ENCODE results near the gene IL15RA.

The IL15RA gene

DNA sequence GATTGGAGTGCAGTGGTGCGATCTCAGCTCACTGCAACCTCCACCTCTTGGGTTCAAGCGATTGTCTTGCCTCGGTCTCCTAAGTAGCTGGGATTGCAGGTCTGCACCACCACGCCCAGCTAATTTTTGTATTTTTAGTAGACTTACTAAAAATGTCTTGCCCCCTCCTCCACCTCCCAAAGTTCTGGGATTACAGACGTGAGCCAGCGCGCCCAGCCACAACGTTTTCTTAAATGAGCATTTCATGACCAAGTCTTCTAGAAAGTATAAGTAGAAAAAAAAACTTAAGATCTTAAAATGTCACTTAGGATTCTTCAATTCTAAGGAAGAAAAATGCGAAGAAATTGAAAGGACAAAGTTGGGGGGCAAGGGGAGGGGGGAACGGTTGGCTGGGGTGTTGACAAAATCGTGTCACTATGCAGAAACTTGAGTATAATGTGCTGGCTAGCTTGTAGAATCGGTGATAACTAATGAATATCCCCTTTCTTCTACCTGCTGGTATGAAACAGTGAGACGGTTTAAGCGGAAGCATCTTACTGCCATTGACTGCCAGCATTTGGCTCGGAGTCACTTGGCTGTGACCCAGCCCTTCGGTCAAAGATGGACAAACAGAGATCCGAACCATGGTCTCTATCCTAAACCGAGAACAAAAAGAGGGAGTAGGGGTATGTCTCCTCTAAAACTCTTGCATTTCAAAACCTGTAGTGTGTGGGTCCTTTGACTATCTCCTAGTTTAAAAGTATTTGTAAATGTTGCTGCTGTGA is 74.7 kb downstream of the IL15RA start:
- Histone ChIP-seq H4K20me1 (ENCODE audit: insufficient read depth, low read length) (peaks cover 8% of the 10 kb centered on the region; the same call in 1 of the 2 replicates), H2AFZ (ENCODE audit: low read depth, low read length) (no peak overlapping the region), H3K4me1 (ENCODE audit: insufficient read depth, low read length) (no peaks in the 10 kb centered on the region), H3K79me2 (ENCODE audit: insufficient read depth, low read length) (peaks cover 50% of the 10 kb centered on the region), H3K36me3 (ENCODE audit: insufficient read depth, low read length) (peaks cover 18% of the 10 kb centered on the region), H3K4me2 (ENCODE audit: insufficient read depth, low read length) (no peak overlapping the region), H3K27ac (ENCODE audit: low read length) (no peak overlapping the region), H3K4me3 (ENCODE audit: low read depth in 1 of 2, low read length in 2 of 2) (no peak overlapping the region), H3K9ac (ENCODE audit: low read depth, low read length) (no peak overlapping the region), H3K27me3 (ENCODE audit: insufficient read depth, low read length, poor library complexity) (no peaks in the 10 kb centered on the region), H3K9me3 (ENCODE audit: insufficient read depth, low read length, severe bottlenecking) (peaks cover 3% of the 10 kb centered on the region)
- ATAC-seq (ENCODE audit: insufficient read depth, low read depth) (no peak), DNase-seq (no peak)
- TF ChIP-seq, protein P1, sequence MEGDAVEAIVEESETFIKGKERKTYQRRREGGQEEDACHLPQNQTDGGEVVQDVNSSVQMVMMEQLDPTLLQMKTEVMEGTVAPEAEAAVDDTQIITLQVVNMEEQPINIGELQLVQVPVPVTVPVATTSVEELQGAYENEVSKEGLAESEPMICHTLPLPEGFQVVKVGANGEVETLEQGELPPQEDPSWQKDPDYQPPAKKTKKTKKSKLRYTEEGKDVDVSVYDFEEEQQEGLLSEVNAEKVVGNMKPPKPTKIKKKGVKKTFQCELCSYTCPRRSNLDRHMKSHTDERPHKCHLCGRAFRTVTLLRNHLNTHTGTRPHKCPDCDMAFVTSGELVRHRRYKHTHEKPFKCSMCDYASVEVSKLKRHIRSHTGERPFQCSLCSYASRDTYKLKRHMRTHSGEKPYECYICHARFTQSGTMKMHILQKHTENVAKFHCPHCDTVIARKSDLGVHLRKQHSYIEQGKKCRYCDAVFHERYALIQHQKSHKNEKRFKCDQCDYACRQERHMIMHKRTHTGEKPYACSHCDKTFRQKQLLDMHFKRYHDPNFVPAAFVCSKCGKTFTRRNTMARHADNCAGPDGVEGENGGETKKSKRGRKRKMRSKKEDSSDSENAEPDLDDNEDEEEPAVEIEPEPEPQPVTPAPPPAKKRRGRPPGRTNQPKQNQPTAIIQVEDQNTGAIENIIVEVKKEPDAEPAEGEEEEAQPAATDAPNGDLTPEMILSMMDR (IDR thresholded peaks at IDR 0.05; ENCODE audit: borderline replicate concordance, extremely low read depth, low read length, poor library complexity, severe bottlenecking) = no peak
- TF ChIP-seq EZH2 (IDR thresholded peaks at IDR 0.05; ENCODE audit: borderline replicate concordance, low read depth, low read length, severe bottlenecking) = no peak
